NT2/D1 (cell line): ENCODE results near the gene SPRING1.

ENCODE experiments used
- SUZ12 ChIP-seq: IDR thresholded peaks from 2 replicates; pipeline ENCODE4 v1.6.1; 2011; ENCODE audit not compliant: insufficient read length, insufficient read depth; ENCODE audit errors: extremely low read depth
- ZNF274 ChIP-seq: IDR thresholded peaks from 2 replicates; pipeline ENCODE4 v1.6.1; 2011; ENCODE audit warnings: mild to moderate bottlenecking, low read depth, low read length

DNA sequence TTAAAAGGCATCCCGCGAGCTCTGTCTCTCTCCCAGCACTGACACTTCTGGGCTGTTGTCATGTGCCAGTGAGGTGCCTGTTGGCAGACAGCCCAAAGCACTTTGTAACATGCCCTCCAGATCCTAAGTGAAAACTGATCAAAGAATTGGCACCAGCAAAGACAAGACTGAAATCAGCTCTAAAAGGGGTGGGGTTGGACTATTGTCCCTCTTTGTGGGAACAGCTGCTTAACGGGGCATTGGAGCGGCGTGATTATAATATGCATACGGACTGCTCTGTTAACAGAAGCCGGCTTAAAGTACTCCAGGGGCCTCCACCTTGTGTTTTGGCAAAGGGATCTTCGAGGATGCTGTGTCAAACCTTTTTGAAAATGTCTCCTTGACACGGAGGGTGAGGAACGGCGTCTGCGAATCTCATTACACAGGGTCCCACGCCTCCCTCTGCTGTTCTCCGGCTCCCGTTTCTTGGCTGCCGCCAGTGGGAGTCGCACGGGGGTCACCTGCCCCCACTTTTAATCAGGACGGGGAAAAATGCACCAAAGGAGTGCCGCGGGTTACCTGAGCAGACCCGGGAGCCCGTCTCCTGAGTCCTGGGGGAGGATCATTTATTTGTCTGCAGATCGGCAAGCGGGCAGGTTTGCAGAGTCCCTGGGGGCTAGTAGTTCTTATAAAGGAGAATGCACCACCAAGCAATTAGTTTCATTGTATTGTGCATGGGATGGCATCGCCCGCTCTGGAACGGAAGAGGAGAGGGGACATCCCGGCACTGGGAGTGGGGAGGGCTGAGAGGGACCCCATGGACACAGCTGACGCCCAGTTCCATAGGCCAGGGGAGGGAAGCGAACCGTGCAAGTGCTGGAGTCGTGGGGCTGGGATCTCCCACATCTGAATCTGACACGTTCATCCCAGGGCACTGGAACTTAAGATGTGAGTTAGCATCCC is 44.3 kb downstream of the SPRING1 start:
- no peak for TF ChIP-seq SUZ12
- no peak for TF ChIP-seq ZNF274
